Activated CD8-positive, alpha-beta memory T cell treated with anti-CD3 and anti-CD28 coated beads, Interleukin-2, amount 10 ng/mL, durations not matched to agents 7 days and 5 days (primary cell): ENCODE results near the gene SLC6A13. TPM values are rescaled to one million over a fixed set of nuclear protein-coding genes. Genes with fewer than 3 reads are reported as not detected.
"Not testable (repeated sequence)": the region's sequence is repeated elsewhere in the genome, so short reads cannot be mapped to it uniquely, and the experiment has no call there.

Experiments
- ATAC-seq: fragments of 150-1000 bp; cut with Tn5 transposase; one replicate; pipeline ENCODE4 v1.10.0; 2021; ENCODE audit warnings: moderate library complexity
- CTCF ChIA-PET: fragments of 350-600 bp; sonication (Branson Sonifier 250); formaldehyde crosslinking; loops from one replicate; lab custom pipeline; 2021; ENCODE audit warnings: antibody characterized with exemption; lab: Charles Lee
- DNase-seq: peaks from one replicate; pipeline ENCODE4 v3.0.0-alpha.2; 2020
- H3K27ac Mint-ChIP-seq: one replicate; pipeline ENCODE4 v1.8.0; 2021; ENCODE audit warnings: mild to moderate bottlenecking, mixed read lengths
- H3K27me3 Mint-ChIP-seq: one replicate; pipeline ENCODE4 v1.8.0; 2021; ENCODE audit warnings: mixed read lengths
- H3K36me3 Mint-ChIP-seq: one replicate; pipeline ENCODE4 v1.8.0; 2021; ENCODE audit warnings: mild to moderate bottlenecking, mixed read lengths
- H3K4me1 Mint-ChIP-seq: one replicate; pipeline ENCODE4 v1.8.0; 2021; ENCODE audit warnings: mixed read lengths
- H3K4me3 Mint-ChIP-seq: one replicate; pipeline ENCODE4 v1.8.0; 2021; ENCODE audit warnings: mild to moderate bottlenecking, moderate library complexity, mixed read lengths
- H3K9me3 Mint-ChIP-seq: one replicate; pipeline ENCODE4 v1.8.0; 2022; ENCODE audit warnings: low read depth, mixed read lengths
- total RNA-seq, 2 experiments: library from RNA; stranded (reverse); gene quantifications; one replicate each; pipeline ENCODE4 v1.2.3, GENCODE V29; 2021

SLC6A13 gene
- total RNA-seq, 2 experiments from 2014 or later = 0.35 TPM

DNA sequence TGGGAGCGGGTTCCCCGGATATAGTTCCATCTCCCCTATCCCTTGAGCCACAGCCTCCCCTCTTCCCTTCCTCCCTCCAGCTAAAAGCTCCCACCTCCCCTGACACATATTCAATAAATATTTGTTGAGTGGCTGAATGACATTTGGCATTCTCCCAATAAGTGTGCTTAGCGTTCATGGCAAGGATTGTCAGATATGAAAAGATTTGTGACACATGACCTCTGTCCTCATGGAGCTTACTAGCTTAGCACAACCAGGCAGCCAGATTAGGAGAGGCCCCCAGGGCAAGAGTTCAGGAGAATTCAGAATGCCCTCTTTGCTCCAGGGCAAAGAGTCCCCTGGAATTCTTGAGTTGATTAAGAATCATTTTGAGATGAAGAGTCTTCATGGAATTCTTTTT, 26.2 kb downstream of the SLC6A13 start:
- no peak overlapping the region for H3K27ac Mint-ChIP-seq
- peaks cover 2% of the 10 kb centered on the region for H3K36me3 Mint-ChIP-seq
- CTCF ChIA-PET = no interaction called here
- no peaks in the 10 kb centered on the region for H3K27me3 Mint-ChIP-seq
- H3K9me3 Mint-ChIP-seq = peaks cover 8% of the 10 kb centered on the region
- H3K4me3 Mint-ChIP-seq = no peak overlapping the region
- H3K4me1 Mint-ChIP-seq = no peaks in the 10 kb centered on the region
- ATAC-seq (no peak), DNase-seq (no peak)

- CTCF ChIA-PET, H3K36me3 Mint-ChIP-seq, ATAC-seq, H3K27me3 Mint-ChIP-seq, H3K27ac Mint-ChIP-seq, H3K4me3 Mint-ChIP-seq, H3K4me1 Mint-ChIP-seq, H3K9me3 Mint-ChIP-seq, DNase-seq: not testable (repeated sequence)
These were observed 26.7 kb downstream of the SLC6A13 start for GRCh38 chr12:235967-236366.

DNA sequence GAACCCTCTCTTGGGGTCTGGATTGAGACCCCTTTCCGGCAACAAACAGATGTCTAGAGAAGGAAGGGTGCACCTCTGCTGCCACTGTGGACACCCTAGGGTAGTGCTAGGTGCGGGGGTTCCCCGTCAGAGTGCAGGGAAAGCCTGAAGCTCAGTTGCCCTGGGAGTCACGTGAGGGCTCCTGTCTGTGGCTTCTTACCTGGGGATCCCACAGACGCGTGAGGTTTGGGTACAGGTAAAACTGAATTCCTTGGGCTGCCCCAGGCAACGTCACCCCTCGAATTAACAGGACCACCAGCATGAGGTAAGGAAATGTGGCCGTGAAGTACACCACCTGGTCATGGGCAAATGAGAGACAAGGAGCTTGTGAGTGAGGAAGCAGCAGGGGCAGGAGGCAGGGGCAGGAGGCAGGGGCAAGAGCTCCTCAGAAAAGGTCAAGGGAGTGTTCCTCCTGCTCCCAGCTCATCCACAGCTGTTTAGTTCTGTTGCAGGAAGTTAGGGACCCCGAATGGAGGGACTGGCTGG, 27.7 kb downstream of the SLC6A13 start:
- CTCF ChIA-PET = no interaction called here
- ATAC-seq = no peak
- peaks cover 5% of the 10 kb centered on the region for H3K27me3 Mint-ChIP-seq
- peaks cover 2% of the 10 kb centered on the region for H3K36me3 Mint-ChIP-seq
- H3K4me3 Mint-ChIP-seq = no peak overlapping the region
- H3K27ac Mint-ChIP-seq = no peak overlapping the region
- H3K9me3 Mint-ChIP-seq = peaks cover 8% of the 10 kb centered on the region
- no peaks in the 10 kb centered on the region for H3K4me1 Mint-ChIP-seq
- DNase-seq = no peak

GRCh38 chr12:234019-234418, 28.6 kb downstream of the SLC6A13 start:
- ATAC-seq (no peak), DNase-seq (no peak)
- CTCF ChIA-PET = no interaction called here
- Mint-ChIP-seq H3K27ac (no peak overlapping the region), H3K4me3 (no peak overlapping the region), H3K36me3 (peaks cover 2% of the 10 kb centered on the region), H3K4me1 (no peaks in the 10 kb centered on the region), H3K9me3 (peaks cover 8% of the 10 kb centered on the region), H3K27me3 (peaks cover 7% of the 10 kb centered on the region)

DNA sequence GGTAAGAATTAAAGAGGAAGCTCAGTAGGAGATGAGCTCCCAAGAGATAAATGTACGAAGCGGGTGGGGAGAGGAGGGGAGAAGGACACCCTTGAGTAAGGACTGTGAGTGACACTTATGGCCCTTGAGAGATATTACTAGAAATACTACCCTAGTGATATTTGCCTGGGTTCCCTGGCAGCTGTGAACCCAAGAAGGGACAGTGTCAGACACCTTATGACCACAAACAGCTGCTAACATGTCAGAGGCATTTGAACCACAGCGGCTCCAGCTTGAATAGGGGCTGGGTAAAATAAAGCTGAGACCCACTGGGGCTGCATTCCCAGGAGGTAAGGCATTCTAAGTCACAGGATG, 29.0 kb downstream of the SLC6A13 start:
- ATAC-seq = no peak
- Mint-ChIP-seq H3K4me1 (no peaks in the 10 kb centered on the region), H3K36me3 (peaks cover 2% of the 10 kb centered on the region), H3K27me3 (peaks cover 7% of the 10 kb centered on the region), H3K9me3 (peaks cover 8% of the 10 kb centered on the region), H3K4me3 (no peak overlapping the region), H3K27ac (no peak overlapping the region)
- no peak for DNase-seq
- CTCF ChIA-PET = no interaction called here

DNA sequence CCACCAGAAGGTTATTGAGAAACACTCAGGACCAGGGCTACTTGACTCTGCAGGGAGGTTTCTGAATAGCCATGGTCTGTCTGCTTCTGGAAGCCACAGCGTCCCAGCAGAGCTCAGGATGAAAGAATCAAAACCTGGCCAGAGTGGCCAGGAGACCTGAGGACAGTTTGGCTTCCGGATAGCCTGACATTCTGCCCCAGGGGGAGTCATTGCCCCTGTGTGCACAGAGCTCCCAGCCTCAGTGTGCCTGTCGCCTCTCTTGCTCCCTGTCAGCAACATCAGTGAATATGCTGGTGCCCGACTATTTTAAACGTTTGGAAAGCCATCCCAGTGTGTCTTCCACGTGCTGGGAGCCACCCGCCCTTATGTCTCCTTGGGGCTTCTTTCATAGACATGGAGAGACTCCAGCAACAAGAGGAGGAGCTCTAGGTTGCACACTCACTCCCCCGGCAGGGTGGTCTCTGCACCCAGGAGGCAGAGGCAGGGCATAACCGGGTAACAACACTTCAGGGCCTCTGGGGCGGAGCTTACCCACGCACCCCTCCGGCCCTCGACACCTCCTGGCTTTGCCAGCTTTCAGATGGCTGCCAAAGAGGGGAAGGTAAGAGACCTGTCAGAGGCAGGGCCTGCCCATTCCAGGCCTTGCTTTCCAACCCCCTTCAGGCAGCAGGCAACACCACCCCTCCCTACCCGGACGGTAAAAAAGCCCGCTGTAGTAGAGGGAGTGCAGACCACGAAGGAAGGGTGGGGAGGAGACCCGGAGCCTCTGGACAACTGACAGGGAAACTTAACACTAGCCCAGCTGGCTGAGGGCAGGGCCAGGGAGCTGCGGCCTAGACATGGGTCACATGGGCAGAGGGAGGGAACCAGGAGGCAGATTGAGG, 29.7 kb downstream of the SLC6A13 start:
- ATAC-seq = no peak
- no peak overlapping the region for H3K27ac Mint-ChIP-seq
- DNase-seq = no peak
- no peak overlapping the region for H3K4me3 Mint-ChIP-seq
- peaks cover 8% of the 10 kb centered on the region for H3K9me3 Mint-ChIP-seq
- H3K36me3 Mint-ChIP-seq = peaks cover 2% of the 10 kb centered on the region
- H3K27me3 Mint-ChIP-seq = peaks cover 7% of the 10 kb centered on the region
- CTCF ChIA-PET = no interaction called here
- no peaks in the 10 kb centered on the region for H3K4me1 Mint-ChIP-seq

DNA sequence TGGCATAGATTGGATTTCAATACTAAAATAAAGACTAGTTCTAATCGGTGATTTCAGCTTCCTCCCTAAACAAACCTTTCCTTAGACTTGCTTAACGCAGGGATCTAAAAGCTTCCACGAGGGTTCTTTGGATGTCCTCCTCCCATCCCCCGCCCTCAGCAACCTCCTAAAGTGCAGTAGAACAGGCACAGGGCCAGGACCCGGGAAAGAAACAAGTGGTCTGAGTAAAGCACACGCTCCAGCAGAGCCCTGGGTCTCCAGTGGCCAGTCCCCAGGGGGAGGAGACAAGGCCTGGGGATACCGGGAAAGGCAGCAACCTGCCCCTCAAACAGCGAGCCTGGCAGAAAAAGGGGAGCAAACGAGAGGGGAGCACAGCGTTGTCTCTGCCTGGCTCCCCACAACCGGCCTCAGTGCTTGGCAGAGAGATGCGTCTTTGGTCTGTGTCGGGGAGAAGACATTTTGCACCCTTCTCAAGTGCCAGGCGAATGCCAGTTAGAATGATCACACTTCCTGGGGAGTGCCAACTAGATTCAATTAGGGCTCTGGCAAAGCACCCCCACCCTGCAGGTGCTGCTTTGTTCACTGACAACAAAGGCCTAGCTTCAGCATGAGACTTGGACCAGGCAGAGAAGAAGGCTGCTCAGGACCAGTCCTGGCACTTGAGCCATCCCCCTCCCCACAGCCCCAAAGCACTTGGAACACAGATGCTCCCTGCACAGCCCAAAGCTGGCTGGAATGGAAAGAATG, 31.5 kb downstream of the SLC6A13 start:
- CTCF ChIA-PET = interaction anchor here (1.1 kb wide), 1 partner anchor 11 kb away, joined by 5 read pairs; no protein-coding TSS in a partner anchor
- Mint-ChIP-seq H3K27ac (no peak overlapping the region), H3K9me3 (peaks cover 5% of the 10 kb centered on the region), H3K27me3 (peaks cover 9% of the 10 kb centered on the region), H3K36me3 (peaks cover 2% of the 10 kb centered on the region), H3K4me1 (no peaks in the 10 kb centered on the region), H3K4me3 (no peak overlapping the region)
- DNase-seq (no peak), ATAC-seq (no peak)

DNA sequence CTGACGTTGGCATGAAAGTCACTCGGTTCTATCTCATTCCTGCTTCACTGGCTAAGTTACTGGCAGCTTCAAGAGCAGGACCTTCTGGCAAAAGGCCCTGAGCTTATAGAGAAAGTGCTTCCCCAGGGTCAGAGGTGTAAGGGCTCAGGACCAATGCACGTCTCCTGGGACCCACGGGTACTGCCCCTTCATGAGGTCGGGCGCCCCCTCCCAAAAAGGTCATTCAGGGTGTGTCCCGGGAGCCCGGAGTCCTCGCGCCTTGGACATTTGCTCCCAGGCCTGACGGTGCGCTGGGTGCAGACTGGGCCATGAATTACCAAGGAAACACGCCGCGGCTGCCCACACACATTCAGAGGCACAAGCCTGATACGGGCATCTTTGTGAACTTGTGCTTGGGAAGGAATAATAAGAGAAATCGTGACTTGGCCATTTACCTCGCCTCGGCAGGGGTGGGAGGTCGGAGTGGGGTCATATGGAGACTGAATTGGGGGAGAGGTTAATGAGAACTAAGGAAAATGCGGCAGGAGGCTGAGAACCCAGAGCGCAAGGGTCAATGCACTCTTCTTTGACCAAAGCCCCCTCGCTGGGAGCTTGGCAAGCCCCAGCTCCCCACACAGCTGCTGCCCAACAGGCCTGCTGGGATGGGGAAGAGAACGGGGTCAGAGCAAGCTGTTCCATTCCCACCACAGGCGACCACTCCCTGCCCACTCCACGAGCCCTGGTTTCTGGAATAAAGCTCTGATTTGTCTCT, 33.0 kb downstream of the SLC6A13 start:
- peaks cover 9% of the 10 kb centered on the region for H3K27me3 Mint-ChIP-seq
- H3K27ac Mint-ChIP-seq = no peak overlapping the region

GRCh38 chr12:228846-229200, 33.8 kb downstream of the SLC6A13 start:
- ATAC-seq (no peak), DNase-seq (no peak)
- Mint-ChIP-seq H3K27ac (no peak overlapping the region), H3K27me3 (peaks cover 9% of the 10 kb centered on the region), H3K36me3 (no peaks in the 10 kb centered on the region), H3K9me3 (no peaks in the 10 kb centered on the region), H3K4me3 (no peak overlapping the region), H3K4me1 (no peaks in the 10 kb centered on the region)
- CTCF ChIA-PET = interaction anchor here (1.6 kb wide), 1 partner anchor 9 kb away, joined by 5 read pairs; no protein-coding TSS in a partner anchor

More for the DNA sequence above, 33.0 kb downstream of the SLC6A13 start:
- DNase-seq (no peak), ATAC-seq (no peak)
- CTCF ChIA-PET = interaction anchor here (1.1 to 1.6 kb wide), 2 partner anchors 10 kb away, joined by 5 read pairs; no protein-coding TSS in a partner anchor
- no peaks in the 10 kb centered on the region for H3K36me3 Mint-ChIP-seq
- no peaks in the 10 kb centered on the region for H3K9me3 Mint-ChIP-seq
- no peak overlapping the region for H3K4me3 Mint-ChIP-seq
- H3K4me1 Mint-ChIP-seq = no peaks in the 10 kb centered on the region

DNA sequence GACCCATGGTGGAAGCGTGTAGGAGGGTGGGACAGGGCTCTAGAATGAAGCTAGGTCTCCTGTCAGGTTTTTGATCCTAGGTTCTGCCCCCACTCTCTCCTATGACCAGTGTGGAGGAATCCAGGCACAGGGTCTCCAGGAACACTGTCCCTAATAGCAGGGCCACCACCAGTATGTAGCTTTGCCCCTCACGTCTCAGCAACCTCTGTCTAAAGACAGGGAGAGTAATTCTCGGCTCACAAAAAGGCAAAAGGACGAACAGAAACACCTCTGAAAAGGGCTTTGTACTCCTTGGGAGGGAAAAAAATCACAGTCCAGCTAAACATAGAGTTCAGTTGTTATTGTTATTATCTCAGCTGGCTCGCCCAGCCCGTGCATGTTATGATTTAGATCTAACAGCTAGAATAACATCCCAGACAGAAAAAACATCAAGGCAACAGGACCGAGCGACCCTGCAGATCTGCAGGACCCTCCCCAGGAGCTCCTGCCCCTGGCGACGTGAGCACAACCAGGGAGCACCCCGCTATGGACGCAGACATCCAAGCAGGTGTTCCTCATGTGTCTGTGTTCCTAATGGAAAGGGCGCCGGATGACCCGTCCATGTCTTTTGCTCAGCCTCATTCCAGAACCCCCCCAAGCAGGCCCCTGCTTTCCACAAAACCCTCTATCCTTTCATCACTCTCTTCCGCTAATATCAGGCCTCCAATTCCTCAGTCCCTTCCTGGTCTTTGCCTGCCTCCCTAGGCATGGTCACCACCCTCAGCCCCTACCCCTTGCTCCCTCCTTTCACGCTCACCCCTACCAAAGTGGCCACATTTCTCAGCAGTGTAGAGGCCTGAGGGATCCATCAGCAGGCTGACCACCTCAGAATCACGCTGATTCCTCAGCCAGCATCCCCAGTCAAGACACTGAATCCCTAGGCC, 34.5 kb downstream of the SLC6A13 start:
- CTCF ChIA-PET = interaction anchor here (1.6 kb wide), 1 partner anchor 8 kb away, joined by 5 read pairs; no protein-coding TSS in a partner anchor
- no peaks in the 10 kb centered on the region for H3K36me3 Mint-ChIP-seq

GRCh38 chr12:227286-227915, 35.2 kb downstream of the SLC6A13 start:
- Mint-ChIP-seq H3K36me3 (no peaks in the 10 kb centered on the region), H3K27ac (no peak overlapping the region), H3K27me3 (peaks cover 9% of the 10 kb centered on the region), H3K9me3 (no peaks in the 10 kb centered on the region), H3K4me1 (no peaks in the 10 kb centered on the region), H3K4me3 (no peak overlapping the region)
- DNase-seq = no peak
- CTCF ChIA-PET = interaction anchor here (1.6 kb wide), 1 partner anchor 8 kb away, joined by 5 read pairs; no protein-coding TSS in a partner anchor
- ATAC-seq = no peak

More for the DNA sequence above, 34.5 kb downstream of the SLC6A13 start:
- Mint-ChIP-seq H3K27me3 (peaks cover 9% of the 10 kb centered on the region), H3K9me3 (no peaks in the 10 kb centered on the region), H3K4me3 (no peak overlapping the region), H3K27ac (no peak overlapping the region), H3K4me1 (no peaks in the 10 kb centered on the region)
- DNase-seq (no peak), ATAC-seq (no peak)

- DNase-seq = no peak
- ATAC-seq = no peak
- H3K36me3 Mint-ChIP-seq = no peaks in the 10 kb centered on the region
These were observed 36.2 kb downstream of the SLC6A13 start for GRCh38 chr12:226401-226800.

More at GRCh38 chr12:226401-226800, 36.2 kb downstream of the SLC6A13 start:
- Mint-ChIP-seq H3K4me3 (no peak overlapping the region), H3K27me3 (peaks cover 9% of the 10 kb centered on the region), H3K4me1 (no peaks in the 10 kb centered on the region), H3K9me3 (no peaks in the 10 kb centered on the region), H3K27ac (no peak overlapping the region)
- CTCF ChIA-PET = no interaction called here
